Measurements from ENCODE around the gene ARAP1.

Gene ARAP1

GRCh38 chr11:72760539-72761405 is 8.6 kb upstream of the ARAP1 start:
- no peak for DNase-seq

- DNase-seq = no peak
These were observed 7.3 kb upstream of the ARAP1 start for GRCh38 chr11:72759468-72759985.

- no peak for DNase-seq
These were observed 6.6 kb upstream of the ARAP1 start for GRCh38 chr11:72758690-72759389.

GRCh38 chr11:72758304-72758689 is 6.1 kb upstream of the ARAP1 start:
- DNase-seq = no peak

GRCh38 chr11:72755713-72756285 is 3.6 kb upstream of the ARAP1 start:
- DNase-seq = no peak

GRCh38 chr11:72754544-72755155 is 2.4 kb upstream of the ARAP1 start:
- DNase-seq = no peak

GRCh38 chr11:72754149-72754543 is 1.9 kb upstream of the ARAP1 start:
- no peak for DNase-seq

- DNase-seq = no peak
These were observed 1.3 kb upstream of the ARAP1 start for GRCh38 chr11:72753341-72754148.

- DNase-seq = no peak
These were observed 806 bp downstream of the ARAP1 start for GRCh38 chr11:72751116-72752087.

GRCh38 chr11:72750556-72751115 is 1.6 kb downstream of the ARAP1 start:
- DNase-seq = no peak

GRCh38 chr11:72750086-72750485 is 2.1 kb downstream of the ARAP1 start:
- DNase-seq = no peak

GRCh38 chr11:72747289-72747855 is 4.8 kb downstream of the ARAP1 start:
- DNase-seq = no peak

GRCh38 chr11:72746821-72747220 is 5.4 kb downstream of the ARAP1 start:
- no peak for DNase-seq

GRCh38 chr11:72745925-72746550 is 6.2 kb downstream of the ARAP1 start:
- DNase-seq = no peak

- no peak for DNase-seq
These were observed 6.7 kb downstream of the ARAP1 start for GRCh38 chr11:72745511-72745910.

GRCh38 chr11:72744474-72744873 is 7.7 kb downstream of the ARAP1 start:
- no peak for DNase-seq

GRCh38 chr11:72743321-72744221 is 8.6 kb downstream of the ARAP1 start:
- DNase-seq = peak in 1 of 2 donors; percentile 84

- DNase-seq = no peak
These were observed 9.5 kb downstream of the ARAP1 start for GRCh38 chr11:72742513-72743320.
